Fibroblast of mammary gland (primary cell): Measurements from ENCODE around the gene ARHGEF33.
"Not testable (repeated sequence)": the region's sequence is repeated elsewhere in the genome, so short reads cannot be mapped to it uniquely, and the experiment has no call there.

Experiments used
- DNase-seq: peaks from one replicate; pipeline ENCODE4 v3.0.0-alpha.2; 2010; ENCODE audit warnings: low read depth
- H3K4me3 ChIP-seq: 2 replicates; pipeline ENCODE4 v1.5.1; 2011; ENCODE audit warnings: low read depth, mild to moderate bottlenecking, low read length, moderate library complexity; ENCODE audit not compliant: control insufficient read depth
- CTCF ChIP-seq: conservative IDR thresholded peaks from 2 replicates; pipeline ENCODE4 v1.5.1; 2011; ENCODE audit warnings: low read depth, low read length, inconsistent platforms; ENCODE audit not compliant: control insufficient read depth, insufficient read depth

Gene ARHGEF33

GRCh38 chr2:38930600-38930999 lies 40.9 kb downstream of the ARHGEF33 start:
- no peak overlapping the region for H3K4me3 ChIP-seq
- no peak for DNase-seq
- TF ChIP-seq CTCF: no peak

- TF ChIP-seq CTCF: no peak
- H3K4me3 ChIP-seq: no peak overlapping the region
- peak; percentile 4 for DNase-seq
Measured at GRCh38 chr2:38932586-38932985, 42.9 kb downstream of the ARHGEF33 start.

GRCh38 chr2:38933653-38934052 lies 44.0 kb downstream of the ARHGEF33 start:
- no peak for TF ChIP-seq CTCF
- no peak overlapping the region for H3K4me3 ChIP-seq
- peak; percentile 87 for DNase-seq

GRCh38 chr2:38934742-38935141 lies 45.1 kb downstream of the ARHGEF33 start:
- H3K4me3 ChIP-seq: no peak overlapping the region
- TF ChIP-seq CTCF: no peak
- DNase-seq: peak; percentile 17

DNA sequence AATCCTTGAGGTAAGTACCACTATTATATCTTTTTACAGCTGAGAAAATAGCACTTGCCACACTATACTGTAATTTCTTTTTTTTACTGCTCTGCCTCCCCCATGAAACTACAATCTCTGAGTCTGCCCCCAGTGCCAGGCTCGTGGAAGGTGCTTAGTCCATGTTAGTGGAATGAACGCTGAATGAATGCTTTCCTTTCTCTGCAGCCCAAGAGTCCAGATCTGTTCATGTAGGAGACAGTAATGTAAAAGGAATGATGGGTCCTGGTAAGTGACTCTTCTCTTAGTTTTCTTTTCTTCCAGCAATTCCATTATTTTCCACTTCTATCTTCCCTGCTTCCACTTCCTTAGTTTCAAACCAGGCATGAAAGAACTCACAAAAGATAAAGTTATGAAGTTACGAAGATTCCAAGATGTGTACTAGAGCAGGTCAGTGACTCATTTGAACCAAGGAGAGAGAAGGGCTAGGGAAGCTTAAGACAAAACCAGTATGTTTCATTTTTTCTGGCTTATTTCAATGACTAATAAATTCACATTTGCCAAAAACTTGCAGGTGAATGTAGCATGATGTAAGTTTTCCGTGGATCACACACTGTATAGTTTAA lies 46.0 kb downstream of the ARHGEF33 start:
- no peak for TF ChIP-seq CTCF
- peak; percentile 61 for DNase-seq
- no peak overlapping the region for H3K4me3 ChIP-seq

GRCh38 chr2:38936516-38936915 lies 46.8 kb downstream of the ARHGEF33 start:
- H3K4me3 ChIP-seq, DNase-seq: not testable (repeated sequence)

DNA sequence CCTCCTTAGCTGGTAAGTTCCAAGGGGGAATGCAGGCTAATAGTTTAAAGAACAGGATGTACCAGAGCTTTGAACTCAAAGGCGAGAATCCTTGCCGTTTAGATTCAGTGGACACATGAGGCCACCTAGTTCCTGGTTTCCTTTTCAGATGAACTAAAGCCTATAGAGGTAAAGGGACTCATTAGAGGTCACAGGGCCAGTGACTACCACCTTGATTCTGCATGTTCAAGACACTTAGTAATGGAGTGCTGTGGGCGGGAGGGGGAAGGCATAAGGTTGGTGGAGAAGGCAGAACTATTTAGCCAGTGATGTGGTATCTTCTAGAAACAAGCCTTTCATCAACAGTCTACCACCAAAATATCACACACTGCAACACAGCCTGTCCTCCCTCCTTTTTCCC lies 47.9 kb downstream of the ARHGEF33 start:
- no peak overlapping the region for H3K4me3 ChIP-seq
- no peak for TF ChIP-seq CTCF
- no peak for DNase-seq

DNA sequence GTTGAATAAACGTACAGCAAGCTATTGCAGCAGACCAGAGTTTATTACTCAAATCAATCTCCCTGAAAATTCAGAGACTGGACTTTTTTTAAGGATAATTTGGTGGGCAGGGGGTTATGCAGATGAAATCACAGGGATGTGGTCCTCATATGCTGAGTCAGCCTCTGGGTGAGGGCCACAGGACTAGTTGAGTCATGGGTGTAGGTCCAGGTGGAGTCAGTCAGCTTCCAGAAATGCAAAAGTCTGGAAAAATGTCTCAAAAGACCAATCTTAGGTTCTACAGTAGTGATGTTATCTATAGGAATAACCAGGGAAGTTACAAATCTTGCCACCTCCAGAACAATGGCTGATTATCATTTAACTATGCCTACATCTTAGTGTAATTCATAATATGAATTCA lies 51.1 kb downstream of the ARHGEF33 start:
- peak; percentile 11 for DNase-seq
- TF ChIP-seq CTCF: no peak
- no peak overlapping the region for H3K4me3 ChIP-seq
